HG03064 (cell line): ENCODE data around the gene OR6J1.
"Not testable (repeated sequence)": the region's sequence is repeated elsewhere in the genome, so short reads cannot be mapped to it uniquely, and the experiment has no call there.

Source experiments
- ATAC-seq: cut with Tn5 transposase; IDR thresholded peaks from one replicate; pipeline ENCODE4 v1.9.1; 2021; ENCODE audit warnings: low read depth; ENCODE audit not compliant: unreplicated experiment

Gene OR6J1

GRCh38 chr14:22651586-22651985 is 7.4 kb upstream of the OR6J1 start:
- no peak for ATAC-seq

GRCh38 chr14:22650960-22651521 is 6.9 kb upstream of the OR6J1 start:
- ATAC-seq = no peak

GRCh38 chr14:22650046-22650739 is 6.0 kb upstream of the OR6J1 start:
- ATAC-seq = no peak

- no peak for ATAC-seq
Measured at GRCh38 chr14:22648506-22648905, 4.4 kb upstream of the OR6J1 start.

GRCh38 chr14:22646570-22647254 is 2.6 kb upstream of the OR6J1 start:
- no peak for ATAC-seq

GRCh38 chr14:22641846-22642245 is 2.3 kb downstream of the OR6J1 start:
- no peak for ATAC-seq

GRCh38 chr14:22640192-22640591 is 4.0 kb downstream of the OR6J1 start:
- ATAC-seq = no peak

GRCh38 chr14:22635980-22636379 is 8.2 kb downstream of the OR6J1 start:
- ATAC-seq = not testable (repeated sequence)

GRCh38 chr14:22634233-22634900 is 9.8 kb downstream of the OR6J1 start:
- ATAC-seq = no peak

GRCh38 chr14:22630486-22630885 is 13.7 kb downstream of the OR6J1 start:
- ATAC-seq = no peak

GRCh38 chr14:22630066-22630465 is 14.1 kb downstream of the OR6J1 start:
- no peak for ATAC-seq

- ATAC-seq = no peak
Measured at GRCh38 chr14:22629361-22629760, 14.8 kb downstream of the OR6J1 start.

- ATAC-seq = no peak
Measured at GRCh38 chr14:22627506-22628263, 16.5 kb downstream of the OR6J1 start.

- ATAC-seq = no peak
Measured at GRCh38 chr14:22626590-22626989, 17.6 kb downstream of the OR6J1 start.

GRCh38 chr14:22623047-22623446 is 21.1 kb downstream of the OR6J1 start:
- no peak for ATAC-seq

GRCh38 chr14:22622255-22622654 is 21.9 kb downstream of the OR6J1 start:
- no peak for ATAC-seq

- not testable (repeated sequence) for ATAC-seq
Measured at GRCh38 chr14:22615765-22616164, 28.4 kb downstream of the OR6J1 start.

GRCh38 chr14:22614240-22614799 is 29.8 kb downstream of the OR6J1 start:
- no peak for ATAC-seq

GRCh38 chr14:22613736-22614239 is 30.4 kb downstream of the OR6J1 start:
- no peak for ATAC-seq

- ATAC-seq = no peak
Measured at GRCh38 chr14:22613106-22613695, 31.0 kb downstream of the OR6J1 start.
